Caco-2 (cell line): ENCODE measurements around the gene OR8K3. TPM values are rescaled to one million over a fixed set of nuclear protein-coding genes. Genes with fewer than 3 reads are reported as not detected.

Experiments
- BruUV-seq: library from RNA; stranded (reverse); fragments of 400-500 nt; replicated peaks from 2 replicates; lab custom pipeline; 2021; lab: Mats Ljungman, UMichigan
- CTCF ChIA-PET: fragments of 300-600 bp; sonication (Branson Sonifier 250); formaldehyde crosslinking; loops from one replicate; lab custom pipeline; 2022; ENCODE audit warnings: antibody characterized with exemption; lab: Charles Lee
- POLR2A ChIA-PET: fragments of 300-600 bp; sonication (Branson Sonifier 250); formaldehyde crosslinking; loops from one replicate; lab custom pipeline; 2022; ENCODE audit warnings: antibody characterized with exemption; lab: Charles Lee
- DNase-seq, 2 experiments: peaks; one replicate each; pipeline versions ENCODE4 v3.0.0 to v3.0.0-alpha.2; 2020 to 2022
- H3K27me3 ChIP-seq: replicated peaks from 2 replicates; pipeline ENCODE4 v1.6.0; 2011; ENCODE audit warnings: low read length; ENCODE audit not compliant: control insufficient read depth, insufficient read depth
- H3K36me3 ChIP-seq: 2 replicates; pipeline ENCODE4 v1.5.1; 2011; ENCODE audit warnings: low read length; ENCODE audit not compliant: control insufficient read depth, insufficient read depth
- H3K4me1 ChIP-seq: fragments of 250-450 bp; sonication (Bioruptor Pico); 2 replicates; pipeline ENCODE4 v1.5.1; 2020; ENCODE audit warnings: mild to moderate bottlenecking
- H3K4me3 ChIP-seq: 2 replicates; pipeline ENCODE4 v1.5.1; 2011; ENCODE audit warnings: low read depth, mild to moderate bottlenecking, control low read depth, low read length
- H3K9me3 ChIP-seq: fragments of 250-450 bp; sonication (Bioruptor Pico); 2 replicates; pipeline ENCODE4 v1.5.1; 2020; ENCODE audit warnings: mild to moderate bottlenecking, moderate library complexity
- H3K27ac Mint-ChIP-seq: one replicate; pipeline ENCODE4 v1.8.0; 2022; ENCODE audit warnings: mixed read lengths; ENCODE audit not compliant: unreplicated experiment
- H3K27me3 Mint-ChIP-seq: one replicate; pipeline ENCODE4 v1.8.0; 2022; ENCODE audit warnings: mixed read lengths; ENCODE audit not compliant: insufficient read depth, unreplicated experiment
- H3K36me3 Mint-ChIP-seq: one replicate; pipeline ENCODE4 v1.8.0; 2022; ENCODE audit warnings: mild to moderate bottlenecking, mixed read lengths; ENCODE audit not compliant: insufficient read depth, unreplicated experiment
- H3K4me1 Mint-ChIP-seq: one replicate; pipeline ENCODE4 v1.8.0; 2022; ENCODE audit warnings: low read depth, mixed read lengths; ENCODE audit not compliant: unreplicated experiment
- H3K4me3 Mint-ChIP-seq: one replicate; pipeline ENCODE4 v1.8.0; 2022; ENCODE audit warnings: mild to moderate bottlenecking, moderate library complexity, mixed read lengths; ENCODE audit not compliant: unreplicated experiment
- H3K9me3 Mint-ChIP-seq: one replicate; pipeline ENCODE4 v1.8.0; 2022; ENCODE audit warnings: mixed read lengths; ENCODE audit not compliant: unreplicated experiment
- CTCF ChIP-seq, 2 experiments: fragments of 200-600 bp in 1 of 2; IDR thresholded peaks; 1 replicate in 1 of 2; 2 replicates in 1 of 2; pipeline versions ENCODE4 v1.5.1 to v1.8.0; 2011 to 2022; ENCODE audit warnings: antibody characterized with exemption in 1 of 2, control low read depth in 1 of 2, inconsistent platforms in 1 of 2, low read depth in 1 of 2, low read length in 1 of 2, mild to moderate bottlenecking in 1 of 2, moderate library complexity in 1 of 2; ENCODE audit not compliant: insufficient read depth in 1 of 2, severe bottlenecking in 1 of 2, unreplicated experiment in 1 of 2
- intact Hi-C: fragments of 100-400 bp; cut with micrococcal nuclease; formaldehyde crosslinking; loops from one replicate; pipeline ENCODE4 v1.10.0; 2022; ENCODE audit not compliant: unreplicated experiment
- total RNA-seq: library from RNA; stranded (reverse); gene quantifications from 2 replicates; pipeline ENCODE4 v1.2.3, GENCODE V29; 2022

Gene OR8K3
- total RNA-seq, 1 experiment from 2014 or later = not detected

DNA sequence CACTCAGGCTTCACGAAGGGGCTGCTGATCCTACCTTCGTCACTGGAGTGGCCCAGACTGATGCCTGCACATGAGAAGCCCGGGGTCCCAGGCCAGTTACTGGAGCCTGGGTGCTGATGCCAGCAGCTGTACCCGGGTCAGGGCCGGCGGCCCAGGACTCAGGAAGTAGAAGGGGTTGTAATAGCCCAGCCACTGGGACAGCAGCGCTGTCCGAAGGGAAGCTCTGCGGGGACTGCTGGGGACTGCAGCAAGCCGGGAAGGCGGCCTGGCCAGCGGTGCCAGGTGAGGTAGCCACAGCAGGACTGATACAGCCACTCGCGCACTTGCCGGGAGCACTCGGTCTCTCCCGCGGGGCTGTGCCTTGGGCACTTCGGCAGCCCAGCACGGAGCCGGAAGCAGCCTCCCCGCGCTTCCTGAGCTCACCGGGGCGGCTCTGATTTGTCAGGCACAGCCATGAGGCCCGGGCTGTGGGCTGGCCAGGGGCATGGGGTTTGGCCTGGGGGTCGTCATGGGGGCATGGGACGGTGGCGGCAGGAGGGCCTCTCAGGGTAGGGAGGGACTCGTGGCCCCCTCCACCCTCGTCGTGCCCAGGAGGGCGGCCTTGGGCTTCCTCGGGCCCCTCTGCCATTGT, 17.0 kb downstream of the OR8K3 start:
- H3K4me1 Mint-ChIP-seq = peaks cover 6% of the 10 kb centered on the region
- TF ChIP-seq CTCF (IDR thresholded peaks at IDR 0.05; ENCODE audit: insufficient read depth in 1 of 2, low read depth in 1 of 2, low read length in 1 of 2, severe bottlenecking in 1 of 2, unreplicated experiment in 1 of 2) = no peak

DNA sequence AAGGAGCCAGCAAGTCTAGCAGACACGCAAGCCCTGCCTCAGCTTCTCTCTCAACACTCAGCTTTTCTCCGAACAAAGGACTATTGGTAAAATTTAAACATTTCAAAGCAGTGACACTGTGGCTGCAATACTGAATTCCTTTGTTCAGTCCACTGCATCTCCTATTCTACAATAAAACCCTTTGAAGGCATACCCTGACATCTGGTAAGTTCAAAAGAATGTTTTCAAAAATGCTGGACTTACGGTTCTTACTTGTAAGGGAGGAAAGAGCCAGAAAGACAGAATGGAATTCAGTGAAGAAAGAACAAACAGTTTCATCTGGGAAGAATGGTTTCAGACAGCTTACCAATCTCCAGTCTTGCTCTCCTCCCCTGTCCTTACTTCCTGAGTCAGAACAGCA, 18.2 kb downstream of the OR8K3 start:
- no peaks in the 10 kb centered on the region for H3K9me3 ChIP-seq
- ChIA-PET POLR2A (no interaction called here), CTCF (no interaction called here)
- no peak overlapping the region for H3K27ac Mint-ChIP-seq
- no peak for TF ChIP-seq CTCF (IDR thresholded peaks at IDR 0.05; ENCODE audit: insufficient read depth in 1 of 2, low read depth in 1 of 2, low read length in 1 of 2, severe bottlenecking in 1 of 2, unreplicated experiment in 1 of 2)
- no peaks in the 10 kb centered on the region for H3K4me1 ChIP-seq
- no peaks in the 10 kb centered on the region for H3K4me1 Mint-ChIP-seq
- intact Hi-C loops = no loop called here
- DNase-seq = no peak
- BruUV-seq = no TSS peak
- no peaks in the 10 kb centered on the region for H3K36me3 ChIP-seq
- H3K4me3 ChIP-seq = no peak overlapping the region
- no peak overlapping the region for H3K4me3 Mint-ChIP-seq
- no peaks in the 10 kb centered on the region for H3K27me3 Mint-ChIP-seq
- H3K9me3 Mint-ChIP-seq = no peaks in the 10 kb centered on the region
- H3K36me3 Mint-ChIP-seq = no peaks in the 10 kb centered on the region
- no peaks in the 10 kb centered on the region for H3K27me3 ChIP-seq

More for the DNA sequence above, 17.0 kb downstream of the OR8K3 start:
- no peak overlapping the region for H3K27ac Mint-ChIP-seq
- no peaks in the 10 kb centered on the region for H3K36me3 Mint-ChIP-seq
- no peak for DNase-seq
- Histone ChIP-seq H3K4me3 (no peak overlapping the region), H3K36me3 (no peaks in the 10 kb centered on the region), H3K27me3 (no peaks in the 10 kb centered on the region), H3K4me1 (no peaks in the 10 kb centered on the region), H3K9me3 (no peaks in the 10 kb centered on the region)
- no TSS peak for BruUV-seq
- ChIA-PET POLR2A (no interaction called here), CTCF (no interaction called here)
- intact Hi-C loops = no loop called here
- H3K9me3 Mint-ChIP-seq = no peaks in the 10 kb centered on the region
- H3K4me3 Mint-ChIP-seq = no peak overlapping the region
- H3K27me3 Mint-ChIP-seq = no peaks in the 10 kb centered on the region

GRCh38 chr11:56340289-56340688, 25.3 kb downstream of the OR8K3 start:
- no peak overlapping the region for H3K4me3 Mint-ChIP-seq
- no peaks in the 10 kb centered on the region for H3K9me3 Mint-ChIP-seq
- no peaks in the 10 kb centered on the region for H3K27me3 ChIP-seq
- TF ChIP-seq CTCF (IDR thresholded peaks at IDR 0.05; ENCODE audit: insufficient read depth in 1 of 2, low read depth in 1 of 2, low read length in 1 of 2, severe bottlenecking in 1 of 2, unreplicated experiment in 1 of 2) = no peak
- ChIA-PET POLR2A (no interaction called here), CTCF (no interaction called here)
- no TSS peak for BruUV-seq
- no peaks in the 10 kb centered on the region for H3K9me3 ChIP-seq
- no peak for DNase-seq
- H3K27ac Mint-ChIP-seq = no peak overlapping the region
- H3K36me3 Mint-ChIP-seq = no peaks in the 10 kb centered on the region
- no peaks in the 10 kb centered on the region for H3K36me3 ChIP-seq
- no peaks in the 10 kb centered on the region for H3K4me1 Mint-ChIP-seq
- H3K27me3 Mint-ChIP-seq = no peaks in the 10 kb centered on the region
- no peaks in the 10 kb centered on the region for H3K4me1 ChIP-seq
- no peak overlapping the region for H3K4me3 ChIP-seq
- intact Hi-C loops = no loop called here
